Lower leg skin (tissue), 3 donors: Measurements from ENCODE around the gene CYP26C1.

ENCODE experiments used
- CTCF ChIP-seq, 3 donors: fragments of 450-650 bp; IDR thresholded peaks; one replicate each; pipeline ENCODE4 v1.5.1; 2016; ENCODE audit warnings: antibody characterized with exemption in 3 of 3, mild to moderate bottlenecking in 3 of 3, moderate library complexity in 2 of 3
- POLR2A ChIP-seq, 2 donors: fragments of 450-650 bp; IDR thresholded peaks; one replicate each; pipeline ENCODE4 v1.6.1; 2016 to 2017; ENCODE audit warnings: antibody characterized with exemption in 2 of 2, mild to moderate bottlenecking in 1 of 2, moderate library complexity in 1 of 2

DNA sequence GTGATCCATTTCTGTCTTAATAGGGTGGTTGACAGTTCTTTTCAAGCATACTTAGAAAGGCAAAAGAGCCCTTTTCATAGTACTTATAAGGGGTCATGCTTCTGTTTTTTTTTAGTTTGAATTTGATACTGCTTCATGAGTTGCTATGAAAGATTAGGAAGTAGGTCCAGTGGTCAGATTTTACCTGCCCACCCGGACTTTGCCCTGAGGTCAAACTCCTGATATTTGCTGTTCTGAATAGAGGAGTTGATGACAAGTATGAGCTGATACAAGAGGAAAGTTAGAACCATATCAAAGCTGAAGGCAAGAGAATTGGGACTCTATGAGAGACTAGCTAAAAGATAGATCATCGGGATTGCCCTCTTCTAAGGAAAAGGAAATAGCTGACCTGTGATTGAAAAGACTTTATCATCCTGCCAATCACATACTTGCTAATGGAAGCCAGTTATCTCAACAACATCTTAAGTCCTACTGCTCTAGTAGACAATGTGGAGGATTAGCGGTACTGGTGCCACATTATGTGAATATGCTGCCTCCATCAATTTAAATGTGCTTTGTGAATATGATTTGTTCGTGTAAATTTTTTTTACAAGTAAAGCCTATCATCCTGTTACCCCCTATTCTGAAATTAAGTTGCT is 37.5 kb upstream of the CYP26C1 start:
- TF ChIP-seq CTCF (IDR thresholded peaks at IDR 0.05) (no peak), POLR2A (IDR thresholded peaks at IDR 0.05) (no peak)
